Middle frontal gyrus (tissue), 1 donor: Measurements from ENCODE around the gene CD37.
"Not testable (repeated sequence)": the region's sequence is repeated elsewhere in the genome, so short reads cannot be mapped to it uniquely, and the experiment has no call there.

ENCODE experiments used
- DNase-seq: peaks from one replicate; pipeline ENCODE4 v3.0.0-alpha.2; 2015; ENCODE audit warnings: low spot score; ENCODE audit errors: extremely low spot score

CD37 gene, protein sequence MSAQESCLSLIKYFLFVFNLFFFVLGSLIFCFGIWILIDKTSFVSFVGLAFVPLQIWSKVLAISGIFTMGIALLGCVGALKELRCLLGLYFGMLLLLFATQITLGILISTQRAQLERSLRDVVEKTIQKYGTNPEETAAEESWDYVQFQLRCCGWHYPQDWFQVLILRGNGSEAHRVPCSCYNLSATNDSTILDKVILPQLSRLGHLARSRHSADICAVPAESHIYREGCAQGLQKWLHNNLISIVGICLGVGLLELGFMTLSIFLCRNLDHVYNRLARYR

DNA sequence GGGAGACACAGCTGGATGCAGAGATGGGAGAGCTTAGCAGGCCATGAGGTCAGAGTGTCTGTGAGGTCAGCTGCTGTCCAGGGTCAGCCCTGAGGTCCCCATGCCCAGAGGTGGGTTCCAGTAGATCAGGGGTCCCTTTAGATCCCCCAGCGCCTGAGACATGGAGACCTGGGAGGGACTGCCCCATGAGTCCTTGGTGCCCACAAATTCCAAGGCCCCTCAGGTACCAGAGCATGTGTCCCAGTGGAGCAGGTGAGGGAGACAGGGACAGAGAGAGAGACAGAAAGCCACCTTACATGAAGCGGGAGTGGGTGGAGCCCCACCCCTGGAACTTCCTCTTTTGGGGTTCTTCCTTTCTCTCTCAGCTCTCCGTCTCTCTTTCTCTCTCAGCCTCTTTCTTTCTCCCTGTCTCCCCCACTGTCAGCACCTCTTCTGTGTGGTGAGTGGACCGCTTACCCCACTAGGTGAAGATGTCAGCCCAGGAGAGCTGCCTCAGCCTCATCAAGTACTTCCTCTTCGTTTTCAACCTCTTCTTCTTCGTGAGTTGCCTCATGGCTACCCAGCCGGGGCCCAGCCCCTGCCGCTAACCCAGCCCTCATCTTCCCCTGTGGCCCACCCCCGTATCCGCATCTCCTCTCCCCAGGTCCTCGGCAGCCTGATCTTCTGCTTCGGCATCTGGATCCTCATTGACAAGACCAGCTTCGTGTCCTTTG is at the start of gene CD37:
TSS of gene CD37 (plus strand) at position 336 of the 713 bp plus-strand sequence. CDS start at position 471, 135 bp downstream.
- no peak for DNase-seq

DNA sequence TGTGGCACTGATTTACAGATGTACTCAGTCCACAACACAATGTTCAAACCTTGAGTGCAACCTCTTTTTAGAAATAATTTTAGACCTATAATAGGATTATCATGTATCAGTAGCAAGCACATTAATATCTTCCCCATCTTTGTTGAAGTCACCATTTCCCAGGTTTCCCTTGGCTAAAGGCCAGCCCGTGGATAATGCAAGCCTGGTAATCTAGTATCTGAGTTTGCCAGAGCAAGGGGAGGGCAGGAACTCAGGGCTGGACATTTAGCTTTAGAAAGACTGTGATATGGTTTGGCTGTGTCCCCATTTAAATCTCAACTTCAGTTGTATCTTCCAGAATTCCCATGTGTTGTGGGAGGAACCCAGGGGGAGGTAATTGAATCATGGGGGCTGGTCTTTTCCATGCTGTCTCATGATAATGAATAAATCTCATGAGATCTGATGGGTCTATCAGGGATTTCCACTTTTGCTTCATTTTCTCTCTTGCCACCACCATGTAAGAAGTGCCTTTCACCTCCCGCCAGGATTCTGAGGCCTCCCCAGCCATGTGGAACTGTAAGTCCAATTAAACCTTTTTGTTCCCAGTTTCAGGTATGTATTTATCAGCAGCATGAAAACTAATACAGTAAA is 48.0 kb upstream of the CD37 start:
- DNase-seq: no peak

DNA sequence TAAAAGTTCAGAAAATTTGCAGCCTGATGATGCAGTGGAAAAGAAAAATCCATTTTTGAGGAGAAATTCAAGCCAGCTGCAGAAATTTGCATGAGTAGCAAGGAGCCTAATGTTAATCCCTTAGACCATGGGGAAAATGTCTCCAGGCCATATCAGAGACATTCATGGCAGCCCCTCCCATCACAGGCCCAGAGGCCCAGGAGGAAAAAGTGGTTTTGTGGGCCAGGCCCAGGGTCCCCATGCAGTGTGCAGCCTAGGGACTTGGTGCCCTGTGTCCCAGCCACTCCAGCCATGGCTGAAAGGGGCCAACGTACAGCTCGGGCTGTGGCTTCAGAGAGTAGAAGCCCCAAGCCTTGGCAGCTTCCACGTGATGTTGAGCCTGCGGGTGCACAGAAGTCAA is 47.0 kb upstream of the CD37 start:
- DNase-seq: not testable (repeated sequence)

DNA sequence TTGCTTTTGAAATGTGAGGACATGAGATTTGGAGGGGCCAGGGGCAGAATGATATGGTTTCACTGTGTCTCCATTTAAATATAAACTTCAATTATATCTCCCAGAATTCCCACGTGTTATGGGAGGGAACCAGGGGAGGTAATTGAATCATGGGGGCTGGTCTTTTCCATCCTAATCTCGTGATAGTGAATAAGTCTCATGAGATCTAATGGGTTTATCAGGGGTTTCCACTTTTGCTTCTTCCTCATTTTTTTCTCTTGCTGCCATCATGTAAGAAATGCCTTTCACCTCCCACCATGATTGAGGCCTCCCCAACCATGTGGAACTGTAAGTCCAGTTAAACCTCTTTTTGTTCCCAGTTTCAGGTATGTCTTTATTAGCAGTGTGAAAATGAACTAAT is 45.9 kb upstream of the CD37 start:
- DNase-seq: not testable (repeated sequence)

DNA sequence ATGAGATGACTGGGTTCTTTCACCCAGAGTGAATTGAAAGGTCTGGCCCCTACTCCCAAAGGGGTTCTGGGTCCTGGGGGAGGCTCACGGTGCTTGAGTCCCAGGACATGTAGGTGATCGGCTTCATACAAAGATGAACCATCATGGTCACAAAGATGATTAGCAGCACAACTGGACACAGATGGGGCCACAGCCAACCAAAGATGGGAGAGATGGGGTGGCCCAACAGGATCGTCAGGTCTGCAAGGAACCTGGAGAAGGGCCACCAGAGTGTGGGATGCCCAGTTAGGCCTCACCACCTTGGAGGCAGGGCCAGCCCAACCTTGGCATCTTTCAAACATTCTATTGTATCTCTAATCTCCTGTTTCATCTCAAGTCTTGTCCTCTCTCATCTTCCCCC is 44.7 kb upstream of the CD37 start:
- DNase-seq: no peak

DNA sequence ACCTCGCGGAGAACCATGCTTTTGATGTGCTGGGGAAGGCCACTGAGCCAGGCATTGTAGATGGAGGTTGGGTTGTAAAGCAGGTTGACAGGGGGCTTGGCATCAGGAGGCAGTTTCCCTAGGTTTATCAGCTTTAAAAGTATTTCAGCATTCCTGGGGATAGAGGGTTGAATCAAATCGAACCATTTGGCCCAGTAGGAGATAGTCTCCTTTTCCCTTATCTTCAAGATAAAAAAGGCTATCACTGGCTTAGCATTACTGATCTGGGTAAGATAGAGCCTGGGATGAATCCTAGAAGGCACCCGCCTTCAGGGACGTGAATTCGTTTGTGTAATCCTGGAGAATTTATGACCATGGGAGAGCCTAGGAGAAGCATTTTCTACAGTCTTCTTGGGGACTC is 40.8 kb upstream of the CD37 start:
- no peak for DNase-seq

DNA sequence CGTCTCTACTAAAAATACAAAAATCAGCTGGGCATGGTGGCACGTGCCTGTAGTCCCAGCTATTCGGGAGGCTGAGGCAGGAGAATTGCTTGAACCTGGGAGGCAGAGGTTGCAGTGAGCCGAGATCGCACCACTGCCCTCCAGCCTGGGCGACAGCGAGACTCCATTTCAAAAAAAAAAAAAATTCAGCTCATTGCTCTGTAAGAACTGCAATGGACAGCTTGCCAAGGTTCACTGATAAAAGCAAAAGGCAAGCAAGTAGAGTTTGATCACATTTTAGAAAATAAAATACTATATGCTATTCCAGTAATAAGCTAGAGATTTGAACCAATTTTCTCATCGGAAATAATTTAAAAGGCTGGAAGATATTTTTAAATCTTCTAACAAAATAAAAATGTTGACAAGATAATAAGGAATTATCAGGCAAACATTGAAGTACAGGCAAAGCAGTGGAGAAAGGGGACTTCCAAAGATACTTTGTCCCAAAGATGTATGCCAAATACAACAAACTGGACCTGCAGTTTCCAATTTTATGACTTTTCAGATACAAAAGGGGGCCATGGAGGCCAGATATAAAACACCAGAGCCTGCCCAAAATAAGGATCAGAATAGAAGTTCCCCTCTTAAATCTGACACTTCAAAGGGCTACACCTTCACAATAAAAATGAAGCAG is 39.9 kb upstream of the CD37 start:
- DNase-seq: no peak

DNA sequence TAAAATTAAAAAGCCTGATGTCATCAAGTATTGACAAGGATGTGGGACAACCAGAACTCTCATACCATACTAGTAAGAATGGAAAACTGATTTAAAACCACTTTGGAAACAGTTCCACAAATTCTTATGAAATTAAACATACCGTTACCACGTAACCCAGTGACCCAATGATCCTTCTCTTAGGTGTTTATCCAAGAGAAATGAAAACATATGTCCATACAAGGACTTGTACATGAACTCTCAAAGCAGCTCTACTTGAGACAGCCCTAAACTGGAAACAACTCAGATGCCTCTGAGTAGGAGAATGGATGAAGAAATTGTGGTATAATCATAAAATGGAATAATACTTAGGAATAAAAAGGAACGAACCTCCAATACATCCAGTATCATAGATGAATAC is 37.8 kb upstream of the CD37 start:
- no peak for DNase-seq

DNA sequence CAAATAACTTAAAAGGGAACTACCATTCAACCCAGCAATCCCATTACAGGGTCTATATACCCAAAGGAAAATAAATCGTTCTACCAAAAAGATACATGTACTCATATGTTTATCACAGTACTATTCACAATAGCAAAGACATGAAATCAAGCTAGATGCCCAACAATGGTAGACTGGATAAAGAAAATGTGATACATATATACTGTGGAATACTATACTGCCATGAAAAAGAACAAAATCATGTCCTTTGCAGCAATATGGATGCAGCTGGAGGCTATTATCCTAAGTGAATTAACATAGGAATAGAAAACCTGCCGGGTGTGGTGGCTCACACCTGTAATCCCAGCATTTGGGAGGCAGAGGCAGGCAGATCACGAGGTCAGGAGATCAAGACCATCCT is 36.6 kb upstream of the CD37 start:
- DNase-seq: not testable (repeated sequence)

DNA sequence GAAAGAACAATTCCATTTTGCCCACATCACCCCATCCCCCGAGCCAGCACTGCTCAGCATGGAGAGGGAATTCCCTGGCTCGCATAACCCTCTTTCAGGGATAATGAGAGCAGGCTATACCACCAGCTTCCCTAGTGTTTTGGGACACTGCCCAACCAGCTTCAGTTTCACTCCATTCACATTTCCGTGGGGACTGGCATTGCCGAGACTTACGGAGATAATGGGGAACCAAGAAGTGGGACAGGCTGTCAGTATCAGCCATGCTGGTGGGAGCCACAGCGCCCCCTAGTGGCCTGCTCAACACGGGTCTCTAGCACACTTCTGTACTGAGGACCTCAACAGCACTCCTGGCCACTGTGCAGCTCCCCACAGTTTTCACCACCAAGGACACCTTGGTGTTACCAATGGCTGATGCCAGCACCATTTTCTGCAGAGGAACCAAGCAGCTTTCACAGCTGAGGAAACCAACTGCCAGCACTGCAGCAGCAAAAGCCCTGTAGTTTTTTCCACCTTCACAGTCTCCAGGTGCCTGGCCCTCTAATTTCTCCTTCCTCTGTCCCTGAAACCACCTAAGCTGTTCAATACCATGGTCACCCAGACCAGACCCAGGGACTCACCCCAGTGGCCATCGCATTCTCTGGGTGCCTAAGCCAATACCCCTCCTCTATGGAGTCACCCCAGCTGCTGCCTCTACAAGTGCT is 33.9 kb upstream of the CD37 start:
- DNase-seq: no peak

DNA sequence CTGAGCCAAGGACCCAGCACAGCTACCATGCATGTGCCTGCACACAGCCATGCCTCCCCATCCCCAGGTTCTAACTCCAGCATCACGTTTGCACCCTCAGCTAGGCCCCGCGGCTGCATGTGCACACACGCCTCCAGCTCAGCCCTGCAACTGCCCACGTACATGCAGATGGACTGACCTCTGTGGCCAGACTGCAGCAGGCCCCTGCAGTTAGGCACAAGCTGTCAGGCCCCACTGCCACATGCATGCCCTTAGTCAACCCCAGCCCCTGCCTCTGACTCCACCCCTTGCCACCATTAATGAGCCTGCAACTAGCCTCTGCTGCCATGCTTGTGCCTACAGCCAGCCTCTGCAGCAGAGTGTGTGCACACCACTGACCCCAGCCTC is 33.3 kb upstream of the CD37 start:
- no peak for DNase-seq

DNA sequence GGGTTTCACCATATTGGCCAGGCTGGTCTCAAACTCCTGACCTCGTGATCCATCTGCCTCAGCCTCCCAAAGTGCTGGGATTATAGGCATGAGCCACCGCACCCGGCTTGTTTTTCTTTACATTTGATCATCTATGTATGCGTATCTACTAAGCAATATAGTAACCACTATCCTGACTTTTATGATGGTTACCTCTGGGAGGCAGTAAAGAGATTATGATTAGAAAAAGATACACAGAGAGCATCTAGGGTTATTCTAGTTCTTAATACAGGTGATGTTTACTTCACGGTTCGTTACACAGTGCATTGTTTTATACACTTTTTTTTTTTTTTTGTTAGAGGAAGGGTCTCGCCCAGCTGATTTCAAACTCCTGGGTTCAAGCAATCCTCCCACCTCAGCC is 28.5 kb upstream of the CD37 start:
- not testable (repeated sequence) for DNase-seq

DNA sequence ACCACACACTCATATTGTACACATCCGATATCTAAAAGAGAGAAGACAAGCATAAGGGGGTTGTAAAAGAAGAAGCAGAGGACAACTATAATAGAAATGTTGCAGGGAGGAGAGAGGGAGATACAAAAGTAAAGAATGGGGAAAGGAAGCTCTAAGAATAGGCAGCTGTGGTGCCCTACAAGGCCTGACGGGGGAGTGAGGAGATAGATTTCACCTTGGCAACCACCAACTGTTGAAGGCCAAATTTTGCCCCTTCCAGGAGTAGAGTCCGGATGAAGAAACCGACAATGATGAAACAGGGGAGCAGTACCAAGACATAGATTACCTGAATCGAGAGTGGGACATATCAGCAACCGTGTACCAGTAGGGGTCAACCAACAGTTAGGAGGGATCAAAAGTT is 26.1 kb upstream of the CD37 start:
- DNase-seq: no peak

DNA sequence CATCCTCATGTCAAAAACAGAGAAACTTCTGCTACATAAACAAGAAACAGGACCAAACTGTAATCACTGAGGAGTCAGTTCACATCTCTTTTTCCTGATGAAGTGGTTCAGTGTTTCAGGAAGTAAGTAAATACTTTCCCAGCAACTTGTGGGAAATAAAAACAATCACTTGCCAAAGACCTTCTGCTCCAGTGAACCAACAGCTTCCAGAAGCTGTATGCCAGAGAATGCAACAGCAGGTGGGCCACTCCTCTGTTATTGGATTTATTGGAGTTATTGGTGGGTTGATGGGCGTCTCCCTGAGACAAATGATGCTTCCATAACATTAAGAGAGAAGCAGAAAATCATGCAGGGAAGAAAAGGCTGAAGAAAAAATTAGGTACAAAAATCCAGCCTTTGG is 20.1 kb upstream of the CD37 start:
- no peak for DNase-seq

DNA sequence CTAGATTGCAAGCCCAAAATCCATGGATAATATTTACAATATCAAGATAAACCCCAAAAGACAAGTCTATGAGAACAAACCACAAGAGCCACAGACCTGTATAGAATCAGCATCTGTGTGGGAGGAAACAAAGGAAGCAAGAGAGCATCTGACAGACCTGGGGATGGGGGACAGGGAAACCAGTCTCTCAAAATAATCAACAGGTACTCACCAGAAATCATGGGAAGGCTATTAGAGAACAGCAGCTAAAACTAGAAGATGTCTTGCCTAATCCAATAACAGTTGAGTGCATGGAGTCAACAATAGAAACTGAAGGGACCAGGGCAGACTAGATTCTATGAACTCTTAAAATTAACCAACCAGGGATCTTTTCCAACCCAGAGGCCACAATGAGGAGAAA is 18.9 kb upstream of the CD37 start:
- no peak for DNase-seq

DNA sequence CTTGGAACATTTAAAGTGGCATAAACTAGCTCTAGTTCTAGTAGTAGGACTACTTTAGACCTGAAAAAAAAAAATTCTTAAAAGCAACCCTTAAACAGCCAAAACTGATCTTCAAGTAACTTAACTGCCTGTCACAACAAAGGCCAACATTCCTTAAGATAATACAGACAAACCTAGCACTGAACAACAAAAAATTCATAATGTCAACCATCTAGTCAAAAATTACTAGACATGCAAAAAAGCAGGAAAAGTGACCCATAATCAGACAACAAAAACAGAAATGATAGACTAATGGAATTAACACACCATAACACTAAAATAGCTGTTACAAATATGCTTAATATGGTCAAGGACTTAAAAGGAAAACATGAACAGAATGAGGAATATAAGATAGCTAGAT is 16.9 kb upstream of the CD37 start:
- DNase-seq: no peak

DNA sequence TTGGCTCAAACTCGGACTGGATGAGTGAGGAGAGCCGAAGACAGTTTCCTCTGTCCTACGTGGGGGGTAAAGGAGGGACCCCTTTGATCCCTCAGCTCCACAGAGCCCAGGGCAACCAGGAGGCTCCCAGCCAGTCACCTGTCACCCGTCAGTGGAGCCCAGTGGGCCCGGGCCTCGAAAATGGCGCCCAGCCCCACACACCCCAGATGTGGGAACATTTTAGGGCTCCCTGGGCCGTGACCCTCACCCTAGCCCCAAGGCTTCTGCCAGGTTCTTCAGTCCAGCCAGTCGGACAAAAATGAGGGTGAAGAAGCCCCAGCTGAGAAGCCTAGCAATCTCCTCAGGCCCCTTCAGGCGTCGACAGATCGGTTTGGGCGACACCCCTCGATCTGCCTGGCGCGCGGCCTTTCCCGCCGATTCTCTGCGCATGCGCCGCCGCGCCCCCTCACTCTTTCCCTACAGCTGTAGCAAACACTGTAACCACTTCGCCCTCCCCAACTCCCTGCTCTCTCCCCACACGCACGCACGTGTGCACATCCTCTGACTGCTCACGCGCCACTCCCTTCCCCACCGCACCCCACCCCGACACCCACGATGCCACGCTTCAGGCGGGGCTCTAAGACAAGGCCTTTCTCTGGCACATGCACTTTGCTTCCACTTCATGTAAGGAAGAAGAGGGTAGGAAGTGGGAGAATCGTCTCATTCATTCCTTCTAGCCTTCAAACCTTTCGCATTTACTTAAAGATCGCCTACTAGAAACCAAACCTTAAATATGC is 10.2 kb upstream of the CD37 start, which contains the start of gene SLC6A16:
TSS of gene SLC6A16 (minus strand) at position 391 of the 776 bp plus-strand sequence. CDS start 13,844 bp downstream, outside the sequence.
- DNase-seq: no peak

DNA sequence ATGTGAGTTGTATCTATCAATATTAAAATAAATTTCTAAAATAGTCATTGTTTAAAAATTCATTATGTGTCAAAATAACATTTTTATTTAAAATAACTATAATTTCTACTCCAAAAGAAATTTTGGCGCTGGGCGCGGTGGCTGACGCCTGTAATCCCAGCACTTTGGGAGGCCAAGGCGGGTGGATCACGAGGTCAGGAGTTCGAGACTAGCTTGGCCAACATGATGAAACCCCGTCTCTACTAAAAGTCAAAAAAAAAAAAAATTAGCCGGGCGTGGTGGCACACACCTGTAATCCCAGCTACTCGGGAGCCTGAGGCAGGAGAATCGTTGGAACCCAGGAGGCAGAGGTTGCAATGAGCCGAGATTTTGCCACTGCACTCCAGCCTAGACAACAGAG is 9.4 kb upstream of the CD37 start:
- not testable (repeated sequence) for DNase-seq

DNA sequence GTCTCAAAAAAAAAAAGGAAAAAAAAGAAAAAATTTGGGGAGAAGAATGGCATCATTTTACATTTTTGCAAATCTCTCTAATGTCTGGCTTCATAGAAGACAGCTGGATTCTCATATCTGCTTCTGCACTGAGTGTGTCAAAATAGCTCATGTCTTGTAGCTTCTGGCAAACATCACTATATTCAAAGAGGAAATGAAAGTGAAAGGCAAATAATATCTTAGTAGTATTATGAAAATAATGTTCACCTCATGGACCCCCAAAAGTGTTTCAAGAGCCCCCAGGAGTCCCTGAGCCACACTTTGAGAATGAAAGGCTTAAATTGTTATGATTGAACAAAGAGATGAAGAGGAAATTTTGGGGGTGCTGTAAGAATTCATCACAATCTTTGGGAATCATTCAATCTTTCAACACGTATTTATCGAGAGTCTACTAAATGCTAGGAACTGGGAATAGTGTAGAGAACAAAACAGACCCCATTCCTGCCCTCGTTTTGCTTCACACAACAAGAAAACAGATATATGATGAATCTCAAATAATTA is 9.0 kb upstream of the CD37 start:
- no peak for DNase-seq

DNA sequence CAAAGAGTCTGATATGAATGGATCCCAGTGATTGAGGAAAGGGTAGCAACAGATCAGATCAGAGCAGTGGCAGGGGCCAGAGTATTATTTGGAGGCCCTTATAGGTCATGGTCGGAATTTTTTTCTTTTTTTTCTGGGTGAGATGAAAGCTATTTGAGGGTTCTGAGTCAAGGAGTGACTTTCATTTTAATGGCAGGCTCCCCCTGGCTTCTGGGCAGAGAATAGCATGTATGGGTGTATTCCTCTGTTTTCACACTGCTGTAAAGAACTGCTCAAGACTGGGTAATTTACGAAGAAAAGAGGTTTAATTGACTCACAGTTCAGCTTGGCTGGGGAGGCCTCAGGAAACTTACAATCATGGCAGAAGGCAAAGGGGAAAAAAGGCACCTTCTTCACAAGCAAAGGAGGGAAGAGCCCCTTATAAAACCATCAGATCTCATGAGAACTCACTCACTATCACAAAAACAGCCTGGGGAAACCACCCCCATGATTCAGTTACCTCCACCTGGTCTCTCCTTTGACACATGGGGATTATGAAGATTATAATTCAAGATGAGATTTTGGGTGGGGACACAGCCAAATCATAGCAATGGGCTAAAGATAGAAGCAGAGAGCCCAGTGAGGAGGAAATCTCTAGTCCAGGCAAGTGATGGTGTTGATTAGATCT is 7.2 kb upstream of the CD37 start:
- DNase-seq: no peak
